GM18526 (cell line): ENCODE data around the gene D2HGDH.

Experiments used
- POLR2A ChIP-seq: IDR thresholded peaks from 3 replicates; pipeline ENCODE4 v1.6.1; 2011; ENCODE audit not compliant: insufficient read length; ENCODE audit errors: extremely low read depth

The D2HGDH gene

GRCh38 chr2:241770185-241770935, 35.9 kb downstream of the D2HGDH start:
- no peak for TF ChIP-seq POLR2A

GRCh38 chr2:241770936-241771285, 36.5 kb downstream of the D2HGDH start:
- no peak for TF ChIP-seq POLR2A

- no peak for TF ChIP-seq POLR2A
Measured at GRCh38 chr2:241771286-241772062, 37.0 kb downstream of the D2HGDH start.

GRCh38 chr2:241772063-241772499, 37.7 kb downstream of the D2HGDH start:
- TF ChIP-seq POLR2A: no peak

GRCh38 chr2:241773511-241774418, 39.3 kb downstream of the D2HGDH start:
- no peak for TF ChIP-seq POLR2A

GRCh38 chr2:241774419-241775222, 40.2 kb downstream of the D2HGDH start:
- no peak for TF ChIP-seq POLR2A

- no peak for TF ChIP-seq POLR2A
Measured at GRCh38 chr2:241775223-241776177, 41.1 kb downstream of the D2HGDH start.

GRCh38 chr2:241776336-241777169, 42.1 kb downstream of the D2HGDH start, which contains the start of gene GAL3ST2:
TSS of gene GAL3ST2 (plus strand) at chr2:241776822. CDS start at chr2:241776956, 134 bp downstream.
- no peak for TF ChIP-seq POLR2A

GRCh38 chr2:241777170-241777685, 42.8 kb downstream of the D2HGDH start:
- no peak for TF ChIP-seq POLR2A

- TF ChIP-seq POLR2A: no peak
Measured at GRCh38 chr2:241777686-241778627, 43.5 kb downstream of the D2HGDH start.

- TF ChIP-seq POLR2A: no peak
Measured at GRCh38 chr2:241780939-241781569, 46.6 kb downstream of the D2HGDH start.

GRCh38 chr2:241788135-241788534, 53.7 kb downstream of the D2HGDH start:
- TF ChIP-seq POLR2A: no peak
